Measurements from ENCODE around the gene TNFRSF13B.

TNFRSF13B gene

GRCh38 chr17:16931318-16932060 lies 40.4 kb downstream of the TNFRSF13B start:
- TF ChIP-seq TAF1 (IDR thresholded peaks at IDR 0.05; ENCODE audit: low read depth) (no peak), MAX (IDR thresholded peaks at IDR 0.05) (no peak), TEAD4 (IDR thresholded peaks at IDR 0.05) (no peak), TCF12 (IDR thresholded peaks at IDR 0.05; ENCODE audit: low read depth) (no peak)

- TF ChIP-seq ZBTB7A (IDR thresholded peaks at IDR 0.05; ENCODE audit: low read depth) (no peak), TAF1 (IDR thresholded peaks at IDR 0.05; ENCODE audit: low read depth) (no peak), FOXM1 (IDR thresholded peaks at IDR 0.05; ENCODE audit: borderline replicate concordance, low read depth) (no peak), TEAD4 (IDR thresholded peaks at IDR 0.05) (no peak), EP300 (IDR thresholded peaks at IDR 0.05; ENCODE audit: borderline replicate concordance) (no peak), USF1 (IDR thresholded peaks at IDR 0.05) (no peak), YY1 (IDR thresholded peaks at IDR 0.05; ENCODE audit: low read depth) (no peak), EGR1 (IDR thresholded peaks at IDR 0.05) (no peak), TCF12 (IDR thresholded peaks at IDR 0.05; ENCODE audit: low read depth) (no peak), CEBPB (IDR thresholded peaks at IDR 0.05) (no peak), MAX (IDR thresholded peaks at IDR 0.05) (no peak), NFIC (IDR thresholded peaks at IDR 0.05) (no peak), REST (IDR thresholded peaks at IDR 0.05; ENCODE audit: low read depth) (no peak), CREB1 (IDR thresholded peaks at IDR 0.05; ENCODE audit: low read depth) (no peak), RAD21 (IDR thresholded peaks at IDR 0.05; ENCODE audit: low read depth) (no peak)
Measured at GRCh38 chr17:16930571-16931317, 41.2 kb downstream of the TNFRSF13B start.

GRCh38 chr17:16929757-16930520 lies 42.0 kb downstream of the TNFRSF13B start:
- TF ChIP-seq RAD21 (IDR thresholded peaks at IDR 0.05; ENCODE audit: low read depth) (no peak), EGR1 (IDR thresholded peaks at IDR 0.05) (no peak), EP300 (IDR thresholded peaks at IDR 0.05; ENCODE audit: borderline replicate concordance) (no peak), TAF1 (IDR thresholded peaks at IDR 0.05; ENCODE audit: low read depth) (no peak), NFIC (IDR thresholded peaks at IDR 0.05) (no peak), YY1 (IDR thresholded peaks at IDR 0.05; ENCODE audit: low read depth) (no peak), FOXM1 (IDR thresholded peaks at IDR 0.05; ENCODE audit: borderline replicate concordance, low read depth) (no peak), CEBPB (IDR thresholded peaks at IDR 0.05) (no peak), TEAD4 (IDR thresholded peaks at IDR 0.05) (no peak), ZBTB7A (IDR thresholded peaks at IDR 0.05; ENCODE audit: low read depth) (no peak), REST (IDR thresholded peaks at IDR 0.05; ENCODE audit: low read depth) (no peak), CREB1 (IDR thresholded peaks at IDR 0.05; ENCODE audit: low read depth) (no peak), TCF12 (IDR thresholded peaks at IDR 0.05; ENCODE audit: low read depth) (no peak), USF1 (IDR thresholded peaks at IDR 0.05) (no peak), MAX (IDR thresholded peaks at IDR 0.05) (no peak)

GRCh38 chr17:16929035-16929680 lies 42.8 kb downstream of the TNFRSF13B start:
- TF ChIP-seq EGR1 (IDR thresholded peaks at IDR 0.05), result no peak
- no peak for TF ChIP-seq REST (IDR thresholded peaks at IDR 0.05; ENCODE audit: low read depth)
- no peak for TF ChIP-seq TAF1 (IDR thresholded peaks at IDR 0.05; ENCODE audit: low read depth)
- no peak for TF ChIP-seq CREB1 (IDR thresholded peaks at IDR 0.05; ENCODE audit: low read depth)
- no peak for TF ChIP-seq YY1 (IDR thresholded peaks at IDR 0.05; ENCODE audit: low read depth)
- TF ChIP-seq USF1 (IDR thresholded peaks at IDR 0.05), result no peak
- TF ChIP-seq ZBTB7A (IDR thresholded peaks at IDR 0.05; ENCODE audit: low read depth), result no peak
- TF ChIP-seq CEBPB (IDR thresholded peaks at IDR 0.05), result no peak
- TF ChIP-seq NFIC (IDR thresholded peaks at IDR 0.05), result no peak
- TF ChIP-seq TEAD4 (IDR thresholded peaks at IDR 0.05), result no peak
- TF ChIP-seq TCF12 (IDR thresholded peaks at IDR 0.05; ENCODE audit: low read depth), result no peak
- TF ChIP-seq MAX (IDR thresholded peaks at IDR 0.05), result no peak

Data from Ishikawa (cell line).